ENCODE results near the gene DAB2IP. TPM values are rescaled to one million over a fixed set of nuclear protein-coding genes. Genes with fewer than 3 reads are reported as not detected.
"Not testable (repeated sequence)": the region's sequence is repeated elsewhere in the genome, so short reads cannot be mapped to it uniquely, and the experiment has no call there.

DAB2IP gene
- total RNA-seq, 2 donors from 2014 or later, result not detected

- H3K27me3 Mint-ChIP-seq, result peaks cover 40% of the 10 kb centered on the region
- not testable (repeated sequence) for H3K4me1 Mint-ChIP-seq; DNase-seq; H3K36me3 Mint-ChIP-seq (ENCODE audit: low read depth); H3K27ac Mint-ChIP-seq; H3K4me3 Mint-ChIP-seq; ATAC-seq; H3K9me3 ChIP-seq (ENCODE audit: control insufficient read depth, low read length, poor library complexity, severe bottlenecking)
Observed at GRCh38 chr9:121618910-121619309, 32.5 kb upstream of the DAB2IP start.

DNA sequence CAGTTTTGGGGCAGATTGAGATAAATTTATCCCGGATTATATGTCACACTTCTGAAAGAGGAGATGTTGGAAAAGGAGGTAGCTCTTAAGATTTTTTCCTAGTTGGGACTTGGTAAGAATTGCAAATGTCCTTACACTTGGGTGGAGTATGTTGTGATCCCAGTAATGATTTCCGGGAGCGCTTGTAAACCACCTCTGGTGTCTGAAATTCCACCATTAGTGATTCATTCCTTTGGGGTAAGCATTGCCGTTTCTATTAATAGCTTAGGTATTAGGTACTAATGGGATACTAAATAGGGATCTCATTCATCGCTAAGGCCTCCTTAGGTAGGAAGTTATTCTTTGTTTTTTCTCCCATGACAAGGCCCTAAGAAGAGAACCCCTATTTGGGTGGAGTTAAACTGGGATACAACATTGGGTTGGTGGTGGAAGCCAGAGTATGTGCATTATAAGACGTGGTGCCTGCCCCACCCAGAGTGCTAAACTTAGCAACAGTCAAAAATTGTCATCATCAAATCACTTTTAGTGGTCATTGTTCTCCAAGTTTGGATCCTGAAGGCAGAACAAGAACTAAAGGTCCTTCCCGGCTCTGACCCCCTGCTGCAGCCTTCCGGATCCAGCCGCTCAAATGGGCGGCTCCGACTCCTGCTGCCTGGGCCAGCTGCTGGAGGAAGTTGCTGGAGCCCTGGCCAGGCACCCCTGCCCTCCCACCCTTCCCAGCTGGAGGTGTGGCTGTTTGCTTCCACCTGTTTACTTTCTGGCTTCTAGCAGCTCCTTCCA is 31.7 kb upstream of the DAB2IP start:
- no peak for ATAC-seq
- H3K4me1 Mint-ChIP-seq, result no peaks in the 10 kb centered on the region
- DNase-seq, result no peak
- no peak overlapping the region for H3K4me3 Mint-ChIP-seq
- H3K27me3 Mint-ChIP-seq, result peaks cover 43% of the 10 kb centered on the region
- no peaks in the 10 kb centered on the region for H3K36me3 Mint-ChIP-seq (ENCODE audit: low read depth)
- H3K9me3 ChIP-seq (ENCODE audit: control insufficient read depth, low read length, poor library complexity, severe bottlenecking), result no peaks in the 10 kb centered on the region
- H3K27ac Mint-ChIP-seq, result no peak overlapping the region

DNA sequence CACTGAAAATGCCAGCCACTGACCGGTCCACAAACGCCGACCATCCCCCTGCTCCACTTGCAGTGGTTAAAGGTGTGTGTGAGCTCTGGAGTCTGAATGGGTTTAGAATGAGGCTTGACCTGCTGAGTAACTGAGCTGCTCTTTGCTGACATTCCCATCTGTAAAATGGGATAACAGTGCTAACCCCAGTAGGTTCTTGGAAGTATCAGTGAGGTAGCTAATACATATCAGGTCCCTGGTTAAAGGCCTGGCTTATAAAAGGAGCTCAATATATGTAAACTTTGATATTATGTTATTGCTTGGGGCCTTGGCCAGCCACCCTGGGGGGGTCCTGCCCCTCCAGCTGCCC is 31.1 kb upstream of the DAB2IP start:
- DNase-seq, result no peak
- Mint-ChIP-seq H3K27me3 (peaks cover 40% of the 10 kb centered on the region), H3K4me1 (no peaks in the 10 kb centered on the region), H3K27ac (no peak overlapping the region), H3K36me3 (ENCODE audit: low read depth) (no peaks in the 10 kb centered on the region), H3K4me3 (no peak overlapping the region)
- ATAC-seq, result no peak
- no peaks in the 10 kb centered on the region for H3K9me3 ChIP-seq (ENCODE audit: control insufficient read depth, low read length, poor library complexity, severe bottlenecking)

GRCh38 chr9:121620777-121621449 is 30.5 kb upstream of the DAB2IP start:
- H3K4me1 Mint-ChIP-seq, result no peaks in the 10 kb centered on the region
- no peak overlapping the region for H3K4me3 Mint-ChIP-seq
- no peaks in the 10 kb centered on the region for H3K36me3 Mint-ChIP-seq (ENCODE audit: low read depth)
- DNase-seq, result no peak
- peaks cover 38% of the 10 kb centered on the region for H3K27me3 Mint-ChIP-seq
- no peak for ATAC-seq
- no peaks in the 10 kb centered on the region for H3K9me3 ChIP-seq (ENCODE audit: control insufficient read depth, low read length, poor library complexity, severe bottlenecking)
- no peak overlapping the region for H3K27ac Mint-ChIP-seq

DNA sequence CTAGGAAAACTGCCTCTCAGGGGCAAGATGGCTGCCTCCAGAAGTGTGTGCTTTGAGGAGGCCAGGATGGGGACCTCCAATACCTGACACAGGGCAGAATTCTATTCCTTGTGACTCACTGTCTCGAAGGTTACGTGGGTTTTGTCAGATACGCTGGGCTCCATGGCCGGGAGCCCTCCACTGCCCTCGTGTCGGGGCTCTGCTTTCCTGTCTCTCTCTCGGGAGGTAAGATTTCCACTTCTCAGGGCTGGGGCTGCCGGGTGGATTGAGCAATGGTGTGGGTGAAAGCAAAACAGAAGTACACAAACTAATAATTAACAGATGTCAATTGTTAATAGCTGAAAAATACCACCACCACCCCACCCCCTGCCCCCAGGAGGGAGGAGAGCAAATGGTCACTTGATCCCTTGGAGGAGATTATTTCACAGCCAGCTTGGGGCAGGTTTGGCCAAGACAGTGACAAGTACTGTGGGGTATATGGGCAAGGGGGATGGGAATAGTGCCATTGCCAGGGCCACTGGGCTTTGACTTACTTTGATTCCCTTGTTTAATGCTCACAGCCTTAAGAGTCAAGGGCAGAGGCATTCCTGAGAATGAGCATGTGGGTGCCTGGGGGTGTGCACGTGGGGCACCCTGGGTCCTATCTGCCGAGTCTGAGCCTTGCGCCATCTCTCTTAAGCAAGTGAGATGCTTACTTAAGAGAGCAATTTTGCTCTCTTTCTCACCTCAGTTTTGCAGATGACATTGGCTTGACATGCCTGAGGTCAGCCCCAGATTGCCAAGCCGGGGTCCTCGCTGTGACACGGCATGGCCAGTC is 28.8 kb upstream of the DAB2IP start:
- H3K36me3 Mint-ChIP-seq (ENCODE audit: low read depth), result no peaks in the 10 kb centered on the region
- no peak overlapping the region for H3K4me3 Mint-ChIP-seq
- peaks cover 31% of the 10 kb centered on the region for H3K27me3 Mint-ChIP-seq
- no peak overlapping the region for H3K27ac Mint-ChIP-seq
- DNase-seq, result no peak
- ATAC-seq, result no peak
- H3K4me1 Mint-ChIP-seq, result peaks cover 2% of the 10 kb centered on the region
- H3K9me3 ChIP-seq (ENCODE audit: control insufficient read depth, low read length, poor library complexity, severe bottlenecking), result no peaks in the 10 kb centered on the region

DNA sequence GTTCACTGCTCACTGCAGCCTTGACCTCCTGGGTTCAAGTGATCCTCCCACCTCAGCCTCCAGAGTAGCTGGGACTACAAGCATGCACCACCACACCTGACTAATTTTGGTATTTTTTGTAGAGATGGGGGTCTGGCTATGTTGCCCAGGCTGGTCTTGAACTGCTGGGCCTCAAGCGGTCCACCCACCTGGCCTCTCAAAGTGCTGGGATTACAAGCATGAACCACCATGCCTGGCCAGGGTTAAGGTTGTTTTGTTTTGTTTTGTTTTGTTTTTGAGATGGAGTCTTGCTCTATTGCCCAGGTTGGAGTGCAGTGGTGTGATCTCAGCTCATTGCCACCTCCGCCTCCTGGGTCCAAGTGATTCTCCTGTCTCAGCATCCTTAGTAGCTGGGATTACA is 28.0 kb upstream of the DAB2IP start:
- H3K27ac Mint-ChIP-seq; DNase-seq; H3K4me3 Mint-ChIP-seq; ATAC-seq; H3K9me3 ChIP-seq (ENCODE audit: control insufficient read depth, low read length, poor library complexity, severe bottlenecking); H3K36me3 Mint-ChIP-seq (ENCODE audit: low read depth); H3K4me1 Mint-ChIP-seq: not testable (repeated sequence)
- peaks cover 37% of the 10 kb centered on the region for H3K27me3 Mint-ChIP-seq

DNA sequence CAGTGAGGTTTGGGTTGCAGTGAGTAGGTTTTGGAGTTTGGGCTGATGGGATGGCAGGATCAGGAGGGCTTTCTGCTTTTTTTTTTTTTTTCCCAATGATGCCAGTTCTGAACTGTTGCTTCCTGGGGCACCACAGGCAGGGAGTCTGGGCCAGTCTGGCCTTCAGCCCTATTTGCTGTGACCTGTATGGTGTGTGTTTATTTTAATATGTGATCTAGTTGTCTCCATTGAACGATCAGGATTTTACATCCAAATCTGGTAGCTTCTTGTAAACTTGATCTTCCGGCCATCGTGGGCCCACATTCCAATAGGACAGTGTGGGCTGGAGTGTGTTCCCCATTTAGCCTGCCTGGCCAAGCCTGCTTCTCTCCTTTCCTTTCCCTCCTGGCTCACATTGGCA is 25.8 kb upstream of the DAB2IP start:
- no peak overlapping the region for H3K4me3 Mint-ChIP-seq
- no peaks in the 10 kb centered on the region for H3K9me3 ChIP-seq (ENCODE audit: control insufficient read depth, low read length, poor library complexity, severe bottlenecking)
- peaks cover 53% of the 10 kb centered on the region for H3K27me3 Mint-ChIP-seq
- no peaks in the 10 kb centered on the region for H3K36me3 Mint-ChIP-seq (ENCODE audit: low read depth)
- ATAC-seq (no peak), DNase-seq (no peak)
- H3K27ac Mint-ChIP-seq, result no peak overlapping the region
- H3K4me1 Mint-ChIP-seq, result peaks cover 2% of the 10 kb centered on the region

GRCh38 chr9:121626012-121626411 is 25.4 kb upstream of the DAB2IP start:
- no peak for ATAC-seq
- Mint-ChIP-seq H3K4me3 (no peak overlapping the region), H3K27me3 (peaks cover 56% of the 10 kb centered on the region), H3K27ac (no peak overlapping the region), H3K36me3 (ENCODE audit: low read depth) (no peaks in the 10 kb centered on the region), H3K4me1 (peaks cover 2% of the 10 kb centered on the region)
- DNase-seq, result no peak
- no peaks in the 10 kb centered on the region for H3K9me3 ChIP-seq (ENCODE audit: control insufficient read depth, low read length, poor library complexity, severe bottlenecking)

DNA sequence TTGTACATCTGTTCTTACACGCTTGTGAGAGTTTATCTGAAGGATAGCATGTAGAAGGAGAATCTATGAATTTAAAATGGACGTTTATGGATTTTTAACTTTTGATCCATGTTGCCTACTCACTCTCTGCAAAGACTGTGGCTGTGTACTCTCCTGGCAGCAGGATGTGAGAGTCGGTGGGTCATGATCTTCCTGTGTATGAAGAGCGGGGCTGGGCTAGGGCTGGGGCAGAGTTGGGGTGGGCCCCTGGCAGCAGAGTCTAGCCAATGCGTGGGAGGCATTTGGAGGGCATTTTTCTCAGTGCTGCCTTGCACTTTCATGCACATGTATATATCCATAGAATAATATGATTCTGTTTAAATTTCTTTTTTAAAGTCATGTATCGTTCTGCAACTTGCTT is 24.0 kb upstream of the DAB2IP start:
- Mint-ChIP-seq H3K4me1 (peaks cover 2% of the 10 kb centered on the region), H3K27me3 (peaks cover 58% of the 10 kb centered on the region), H3K27ac (no peak overlapping the region), H3K36me3 (ENCODE audit: low read depth) (no peaks in the 10 kb centered on the region), H3K4me3 (no peak overlapping the region)
- DNase-seq (no peak), ATAC-seq (no peak)
- H3K9me3 ChIP-seq (ENCODE audit: control insufficient read depth, low read length, poor library complexity, severe bottlenecking), result no peaks in the 10 kb centered on the region

GRCh38 chr9:121628401-121628800 is 23.0 kb upstream of the DAB2IP start:
- H3K9me3 ChIP-seq (ENCODE audit: control insufficient read depth, low read length, poor library complexity, severe bottlenecking), result no peaks in the 10 kb centered on the region
- H3K27me3 Mint-ChIP-seq, result peaks cover 65% of the 10 kb centered on the region
- no peak overlapping the region for H3K4me3 Mint-ChIP-seq
- H3K4me1 Mint-ChIP-seq, result peaks cover 2% of the 10 kb centered on the region
- H3K27ac Mint-ChIP-seq, result no peak overlapping the region
- no peaks in the 10 kb centered on the region for H3K36me3 Mint-ChIP-seq (ENCODE audit: low read depth)
- no peak for DNase-seq
- no peak for ATAC-seq

- H3K27ac Mint-ChIP-seq, result no peak overlapping the region
- H3K9me3 ChIP-seq (ENCODE audit: control insufficient read depth, low read length, poor library complexity, severe bottlenecking), result no peaks in the 10 kb centered on the region
- no peak overlapping the region for H3K4me3 Mint-ChIP-seq
- peaks cover 5% of the 10 kb centered on the region for H3K4me1 Mint-ChIP-seq
- no peaks in the 10 kb centered on the region for H3K36me3 Mint-ChIP-seq (ENCODE audit: low read depth)
- no peak for DNase-seq
- H3K27me3 Mint-ChIP-seq, result peaks cover 65% of the 10 kb centered on the region
- no peak for ATAC-seq
Observed at GRCh38 chr9:121631115-121631514, 20.3 kb upstream of the DAB2IP start.

DNA sequence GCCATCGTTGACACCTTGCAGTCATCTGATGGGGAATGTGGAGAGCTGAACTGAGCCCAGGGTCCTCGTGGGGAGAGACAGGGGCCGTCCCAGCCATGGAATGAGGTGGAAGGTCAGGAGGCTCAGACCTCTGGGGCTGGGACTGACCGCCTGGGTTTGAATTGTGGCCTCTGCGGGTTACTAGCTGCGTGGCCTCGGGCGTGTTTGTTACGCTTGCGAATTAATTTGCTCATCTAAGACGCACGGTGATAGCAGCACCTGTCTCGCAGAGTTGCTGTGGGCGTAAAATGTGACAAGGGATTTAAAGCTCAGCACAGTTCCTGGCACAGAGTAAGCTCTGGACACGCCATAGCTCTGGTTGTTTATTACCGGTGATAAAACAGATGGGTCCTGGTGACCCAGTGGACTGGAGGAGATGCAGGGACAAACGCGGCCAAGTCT is 19.4 kb upstream of the DAB2IP start:
- Mint-ChIP-seq H3K36me3 (ENCODE audit: low read depth) (no peaks in the 10 kb centered on the region), H3K27ac (no peak overlapping the region), H3K4me3 (no peak overlapping the region), H3K4me1 (peaks cover 5% of the 10 kb centered on the region), H3K27me3 (peaks cover 62% of the 10 kb centered on the region)
- DNase-seq (no peak), ATAC-seq (no peak)
- H3K9me3 ChIP-seq (ENCODE audit: control insufficient read depth, low read length, poor library complexity, severe bottlenecking), result no peaks in the 10 kb centered on the region

- Mint-ChIP-seq H3K4me3 (no peak overlapping the region), H3K27me3 (peaks cover 65% of the 10 kb centered on the region), H3K4me1 (peaks cover 5% of the 10 kb centered on the region), H3K27ac (no peak overlapping the region), H3K36me3 (ENCODE audit: low read depth) (peaks cover under 1% of the 10 kb centered on the region)
- DNase-seq (no peak), ATAC-seq (no peak)
- no peaks in the 10 kb centered on the region for H3K9me3 ChIP-seq (ENCODE audit: control insufficient read depth, low read length, poor library complexity, severe bottlenecking)
Observed at GRCh38 chr9:121633119-121633714, 18.2 kb upstream of the DAB2IP start.
